Gastrocnemius medialis (tissue), 4 donors: ENCODE data around the gene ZNF280D. TPM values are rescaled to one million over a fixed set of nuclear protein-coding genes. Genes with fewer than 3 reads are reported as not detected.

Source experiments
- ATAC-seq, 2 donors: fragments of 150-250 bp; one replicate each; pipeline ENCODE4 v1.9.1; 2016
- DNase-seq, 2 donors: peaks; one replicate each; pipeline ENCODE4 v3.0.0-alpha.2; 2019
- H3K27ac ChIP-seq, 4 donors: fragments of 200-600 bp; sonication (generic); 1 replicate in 1 of 4; 2 replicates in 3 of 4; pipeline ENCODE4 v1.5.1; 2016 to 2018; ENCODE audit warnings: mild to moderate bottlenecking in 2 of 4, moderate library complexity in 1 of 4
- H3K27me3 ChIP-seq, 3 donors: fragments of 200-600 bp; sonication (generic) in 2 of 3; 1 replicate in 1 of 3; 2 replicates in 2 of 3; pipeline versions ENCODE4 v1.5.1 to v1.6.0; 2016 to 2019; ENCODE audit warnings: mild to moderate bottlenecking in 1 of 3, moderate library complexity in 1 of 3
- H3K36me3 ChIP-seq, 2 donors: fragments of 200-600 bp; sonication (generic) in 1 of 2; one replicate each; pipeline ENCODE4 v1.5.1; 2017 to 2018
- H3K4me1 ChIP-seq, 2 donors: fragments of 200-600 bp; sonication (generic) in 1 of 2; one replicate each; pipeline ENCODE4 v1.5.1; 2016 to 2017; ENCODE audit warnings: mild to moderate bottlenecking in 2 of 2
- H3K4me3 ChIP-seq, 4 donors: fragments of 200-600 bp; sonication (generic) in 3 of 4; 1 replicate in 1 of 4; 2 replicates in 3 of 4; pipeline ENCODE4 v1.5.1; 2016 to 2019; ENCODE audit warnings: mild to moderate bottlenecking in 2 of 4
- H3K9me3 ChIP-seq, 3 donors: fragments of 200-600 bp; sonication (generic) in 2 of 3; 1 replicate in 1 of 3; 2 replicates in 2 of 3; pipeline ENCODE4 v1.5.1; 2016 to 2019
- CTCF ChIP-seq, 5 experiments: fragments of 450-650 bp in 3 of 5; fragments of 200-600 bp in 2 of 5; sonication (generic) in 2 of 5; IDR thresholded peaks in 4 of 5; conservative IDR thresholded peaks in 1 of 5; 1 replicate in 4 of 5; 2 replicates in 1 of 5; pipeline ENCODE4 v1.5.1; 2016 to 2019; ENCODE audit warnings: antibody characterized with exemption in 5 of 5, mild to moderate bottlenecking in 3 of 5, moderate library complexity in 3 of 5
- POLR2A ChIP-seq, 2 donors: fragments of 450-650 bp; IDR thresholded peaks; one replicate each; pipeline ENCODE4 v1.6.1; 2017; ENCODE audit warnings: antibody characterized with exemption in 2 of 2, mild to moderate bottlenecking in 2 of 2, moderate library complexity in 2 of 2
- in situ Hi-C, 4 donors: fragments of 200-750 bp; cut with MboI; loops; one replicate each; pipeline versions ENCODE4 v1.15.0 to v1.8.0; 2017; ENCODE audit warnings: low sequenced_read_pairs in 4 of 4
- intact Hi-C: fragments of 100-400 bp; cut with DNase I; formaldehyde crosslinking; loops from one replicate; pipeline ENCODE4 v1.15.1; 2023; ENCODE audit warnings: low total_unique reads
- total RNA-seq, 4 donors: library from RNA; depleted of rRNA; stranded (reverse); fragments of >200 nt; gene quantifications; one replicate each; pipeline versions ENCODE4 v1.1.0 to v1.2.3, GENCODE V29; 2016

The ZNF280D gene
- total RNA-seq, 4 donors from 2014 or later: 19.9 to 45.5 (median 23.4) TPM

DNA sequence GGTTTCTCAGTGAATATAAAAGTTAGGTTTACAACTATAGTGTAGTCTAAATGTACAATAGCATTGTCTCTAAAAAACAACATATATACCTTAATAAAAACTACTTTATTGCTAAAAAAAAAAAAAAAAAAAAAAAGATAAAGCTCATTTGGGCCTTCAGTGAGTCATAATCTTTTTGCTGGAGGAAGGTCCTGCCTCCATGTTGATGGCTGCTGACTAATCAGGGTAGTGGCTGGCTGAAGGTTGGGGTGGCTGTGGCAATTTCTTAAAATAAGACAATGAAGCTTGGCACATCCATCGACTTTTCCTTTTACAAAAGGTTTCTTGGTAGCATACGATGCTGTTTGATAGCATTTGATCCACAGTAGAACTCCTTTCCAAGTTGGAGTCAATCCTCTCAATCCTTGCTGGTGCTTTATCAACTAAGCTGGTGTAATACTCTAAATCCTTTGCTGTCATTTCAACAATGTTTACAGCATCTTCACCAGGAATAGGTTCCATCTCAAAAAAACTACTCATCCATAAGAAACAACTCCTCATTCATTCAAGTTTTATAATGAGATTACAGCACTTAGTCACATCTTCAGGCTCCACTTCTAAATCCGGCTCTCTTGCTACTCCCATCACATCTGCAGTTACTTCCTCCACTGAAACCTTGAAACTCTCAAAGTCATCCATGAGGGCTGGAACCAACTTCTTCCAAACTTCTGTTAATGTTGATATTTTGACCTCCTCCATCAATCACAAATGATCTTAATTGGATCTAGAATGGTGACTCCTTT is 13.3 kb downstream of the ZNF280D start:
- ATAC-seq (no peak), DNase-seq (no peak)
- peaks cover 38 to 40% of the 10 kb centered on the region in 2 donors for H3K4me1 ChIP-seq
- no peak overlapping the region for H3K4me3 ChIP-seq
- in situ Hi-C loops (no loop called here), intact Hi-C loops (no loop called here)
- no peaks in the 10 kb centered on the region for H3K36me3 ChIP-seq
- H3K27ac ChIP-seq: no peak overlapping the region
- H3K9me3 ChIP-seq: no peaks in the 10 kb centered on the region
- H3K27me3 ChIP-seq: no peaks in the 10 kb centered on the region
- no peak for TF ChIP-seq CTCF (IDR thresholded peaks at IDR 0.05 in 4 of 5, conservative IDR thresholded peaks at IDR 0.05 in 1 of 5)
- no peak for TF ChIP-seq POLR2A (IDR thresholded peaks at IDR 0.05)

GRCh38 chr15:56719021-56719612 is 14.2 kb downstream of the ZNF280D start:
- ATAC-seq (no peak), DNase-seq (no peak)
- TF ChIP-seq CTCF (IDR thresholded peaks at IDR 0.05 in 4 of 5, conservative IDR thresholded peaks at IDR 0.05 in 1 of 5) (no peak), POLR2A (IDR thresholded peaks at IDR 0.05) (no peak)
- Histone ChIP-seq H3K27ac (no peak overlapping the region), H3K27me3 (no peaks in the 10 kb centered on the region), H3K4me3 (no peak overlapping the region), H3K9me3 (no peaks in the 10 kb centered on the region), H3K4me1 (peaks cover 34 to 36% of the 10 kb centered on the region in 2 donors), H3K36me3 (no peaks in the 10 kb centered on the region)
- intact Hi-C loops: no loop called here
- in situ Hi-C loops: no loop called here

- Histone ChIP-seq H3K27ac (no peak overlapping the region), H3K9me3 (no peaks in the 10 kb centered on the region), H3K36me3 (no peaks in the 10 kb centered on the region), H3K27me3 (no peaks in the 10 kb centered on the region), H3K4me1 (peaks cover 34 to 36% of the 10 kb centered on the region in 2 donors), H3K4me3 (no peak overlapping the region)
- DNase-seq: no peak
- TF ChIP-seq POLR2A (IDR thresholded peaks at IDR 0.05) (no peak), CTCF (IDR thresholded peaks at IDR 0.05 in 4 of 5, conservative IDR thresholded peaks at IDR 0.05 in 1 of 5) (no peak)
- in situ Hi-C loops: no loop called here
- no peak for ATAC-seq
- intact Hi-C loops: no loop called here
Observed at GRCh38 chr15:56718560-56718959, 14.7 kb downstream of the ZNF280D start.

- intact Hi-C loops: no loop called here
- TF ChIP-seq CTCF (IDR thresholded peaks at IDR 0.05 in 4 of 5, conservative IDR thresholded peaks at IDR 0.05 in 1 of 5) (no peak), POLR2A (IDR thresholded peaks at IDR 0.05) (no peak)
- H3K27me3 ChIP-seq: no peaks in the 10 kb centered on the region
- H3K4me3 ChIP-seq: no peak overlapping the region
- in situ Hi-C loops: no loop called here
- DNase-seq (no peak), ATAC-seq (no peak)
- peaks cover 34 to 36% of the 10 kb centered on the region in 2 donors for H3K4me1 ChIP-seq
- no peaks in the 10 kb centered on the region for H3K36me3 ChIP-seq
- H3K27ac ChIP-seq: no peak overlapping the region
- H3K9me3 ChIP-seq: no peaks in the 10 kb centered on the region
Observed at GRCh38 chr15:56716334-56716733, 17.0 kb downstream of the ZNF280D start.
